ENCODE results near the gene VWF. TPM values are rescaled to one million over a fixed set of nuclear protein-coding genes. Genes with fewer than 3 reads are reported as not detected.

Gene VWF
- total RNA-seq, 2 donors from 2014 or later, result 248 to 476 TPM

DNA sequence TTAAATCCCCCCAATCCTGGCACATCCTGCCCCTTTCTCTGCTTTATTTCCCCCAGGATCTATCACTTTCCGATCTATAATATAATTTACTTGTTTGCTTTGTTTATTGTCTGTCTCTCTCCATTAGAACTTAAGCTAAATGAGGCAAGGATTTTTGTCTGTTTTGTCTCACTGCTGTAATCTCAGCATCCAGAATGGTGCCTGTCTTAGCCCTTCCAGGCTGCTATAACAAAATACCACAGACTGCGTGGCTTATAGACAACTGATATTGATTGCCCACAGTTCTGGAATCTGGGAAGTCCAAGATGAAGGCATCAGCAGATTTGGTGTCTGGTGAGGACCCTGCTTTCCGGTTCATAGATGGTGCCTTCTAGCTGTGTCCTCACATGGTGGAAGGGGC is 65.2 kb downstream of the VWF start:
- Histone ChIP-seq H3K9me3 (ENCODE audit: control insufficient read depth, low read length) (no peaks in the 10 kb centered on the region), H3K4me3 (ENCODE audit: low read length) (no peak overlapping the region), H3K36me3 (ENCODE audit: control insufficient read depth, insufficient read depth, low read length) (peaks cover 37% of the 10 kb centered on the region), H3K9ac (ENCODE audit: extremely low read depth, low read length, poor library complexity, severe bottlenecking) (no peak overlapping the region), H3K4me1 (ENCODE audit: control insufficient read depth, insufficient read depth, low read length) (peaks cover 11% of the 10 kb centered on the region), H3K27me3 (ENCODE audit: control insufficient read depth, insufficient read depth, low read length, poor library complexity, severe bottlenecking) (no peaks in the 10 kb centered on the region), H3K27ac (ENCODE audit: low read depth, low read length) (no peak overlapping the region)
- Mint-ChIP-seq H3K27me3 (ENCODE audit: insufficient read depth) (peaks cover 10% of the 10 kb centered on the region), H3K36me3 (ENCODE audit: low read depth) (peaks cover 78% of the 10 kb centered on the region), H3K9me3 (no peaks in the 10 kb centered on the region), H3K27ac (no peak overlapping the region), H3K4me3 (no peak overlapping the region), H3K4me1 (peaks cover 37% of the 10 kb centered on the region)
- 87 to 94% methylated on average over 2 to 3 of the region's 3 CpGs for WGBS, 2 experiments (ENCODE audit: insufficient coverage in 1 of 2, insufficient read length in 1 of 2)
- no peak for TF ChIP-seq CTCF (conservative IDR thresholded peaks at IDR 0.05)
- no peak for DNase-seq

- no peak overlapping the region for H3K27ac ChIP-seq (ENCODE audit: low read depth, low read length)
- peaks cover 37% of the 10 kb centered on the region for H3K4me1 Mint-ChIP-seq
- no peak for TF ChIP-seq CTCF (conservative IDR thresholded peaks at IDR 0.05)
- no peak overlapping the region for H3K4me3 ChIP-seq (ENCODE audit: low read length)
- peaks cover 10% of the 10 kb centered on the region for H3K27me3 Mint-ChIP-seq (ENCODE audit: insufficient read depth)
- no peaks in the 10 kb centered on the region for H3K9me3 ChIP-seq (ENCODE audit: control insufficient read depth, low read length)
- H3K9ac ChIP-seq (ENCODE audit: extremely low read depth, low read length, poor library complexity, severe bottlenecking), result no peak overlapping the region
- H3K27ac Mint-ChIP-seq, result no peak overlapping the region
- 75 to 98% methylated on average over 6 to 15 of the region's 15 CpGs for WGBS, 2 experiments (ENCODE audit: insufficient coverage in 1 of 2, insufficient read length in 1 of 2)
- H3K9me3 Mint-ChIP-seq, result no peaks in the 10 kb centered on the region
- H3K4me3 Mint-ChIP-seq, result no peak overlapping the region
- peaks cover 11% of the 10 kb centered on the region for H3K4me1 ChIP-seq (ENCODE audit: control insufficient read depth, insufficient read depth, low read length)
- H3K36me3 Mint-ChIP-seq (ENCODE audit: low read depth), result peaks cover 78% of the 10 kb centered on the region
- no peaks in the 10 kb centered on the region for H3K27me3 ChIP-seq (ENCODE audit: control insufficient read depth, insufficient read depth, low read length, poor library complexity, severe bottlenecking)
- DNase-seq, result peak; percentile 63
- H3K36me3 ChIP-seq (ENCODE audit: control insufficient read depth, insufficient read depth, low read length), result peaks cover 37% of the 10 kb centered on the region
These were observed 65.8 kb downstream of the VWF start for GRCh38 chr12:6058481-6059161.

- peak; percentile 80 for TF ChIP-seq CTCF (conservative IDR thresholded peaks at IDR 0.05)
- Mint-ChIP-seq H3K9me3 (no peaks in the 10 kb centered on the region), H3K4me1 (peaks cover 37% of the 10 kb centered on the region), H3K36me3 (ENCODE audit: low read depth) (peaks cover 78% of the 10 kb centered on the region), H3K4me3 (peak overlapping the region; percentile 52), H3K27ac (peak overlapping the region; percentile 59), H3K27me3 (ENCODE audit: insufficient read depth) (peaks cover 10% of the 10 kb centered on the region)
- Histone ChIP-seq H3K9ac (ENCODE audit: extremely low read depth, low read length, poor library complexity, severe bottlenecking) (no peak overlapping the region), H3K9me3 (ENCODE audit: control insufficient read depth, low read length) (no peaks in the 10 kb centered on the region), H3K27me3 (ENCODE audit: control insufficient read depth, insufficient read depth, low read length, poor library complexity, severe bottlenecking) (no peaks in the 10 kb centered on the region), H3K4me3 (ENCODE audit: low read length) (no peak overlapping the region), H3K27ac (ENCODE audit: low read depth, low read length) (no peak overlapping the region), H3K4me1 (ENCODE audit: control insufficient read depth, insufficient read depth, low read length) (peaks cover 11% of the 10 kb centered on the region), H3K36me3 (ENCODE audit: control insufficient read depth, insufficient read depth, low read length) (peaks cover 42% of the 10 kb centered on the region)
- DNase-seq, result peak; percentile 97
- WGBS, 2 experiments (ENCODE audit: insufficient coverage in 1 of 2, insufficient read length in 1 of 2), result 24 to 45% methylated on average over 16 to 30 of the region's 30 CpGs
These were observed 66.8 kb downstream of the VWF start for GRCh38 chr12:6057700-6058099.
